Eye (tissue), 1 donor: ENCODE measurements around the gene CBX4.

Source experiments
- DNase-seq: peaks from one replicate; pipeline ENCODE4 v3.0.0-alpha.2; 2015

The CBX4 gene

DNA sequence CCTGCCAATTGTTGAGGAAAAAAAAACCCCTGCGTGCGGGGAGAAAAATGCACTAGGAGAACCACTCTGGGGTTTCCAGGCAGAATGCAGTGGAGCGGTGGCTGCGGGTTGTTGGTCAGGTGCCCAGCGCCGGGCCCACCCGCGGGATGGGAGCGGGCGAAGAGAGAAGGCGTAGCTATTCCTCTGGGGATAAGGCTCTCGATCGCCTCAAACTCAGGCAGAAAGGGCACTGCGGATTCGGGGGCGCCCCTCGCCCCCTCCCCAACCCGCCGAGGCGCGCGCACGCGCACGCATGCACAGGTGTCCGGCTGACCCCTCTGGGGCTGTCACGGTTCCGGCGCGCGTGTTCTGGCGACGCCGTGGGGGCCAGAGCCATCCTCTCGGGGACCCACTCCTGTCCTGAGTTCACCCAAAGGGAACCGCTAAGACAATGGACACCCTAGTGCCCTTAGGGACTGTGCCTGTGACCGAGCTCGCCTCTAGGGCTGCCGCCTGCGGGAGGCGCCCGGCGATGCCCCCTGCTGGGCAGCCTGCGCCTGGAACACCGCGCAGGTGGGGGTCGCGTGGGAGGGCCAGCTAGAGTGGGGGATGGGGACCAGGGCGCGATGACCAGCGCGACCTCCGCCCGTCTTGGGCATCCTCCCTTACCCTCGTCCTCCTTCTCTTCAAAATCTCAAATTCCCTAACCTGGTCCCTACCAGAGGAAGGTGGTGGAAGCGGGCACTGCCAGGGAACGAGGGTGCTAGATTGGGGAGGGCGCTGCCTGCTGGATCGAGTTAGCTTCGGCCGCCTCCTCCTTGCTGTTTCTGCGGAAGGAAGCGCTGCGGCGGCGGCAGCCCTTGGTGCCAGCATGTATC is 28.0 kb downstream of the CBX4 start:
- DNase-seq, result peak; percentile 73

DNA sequence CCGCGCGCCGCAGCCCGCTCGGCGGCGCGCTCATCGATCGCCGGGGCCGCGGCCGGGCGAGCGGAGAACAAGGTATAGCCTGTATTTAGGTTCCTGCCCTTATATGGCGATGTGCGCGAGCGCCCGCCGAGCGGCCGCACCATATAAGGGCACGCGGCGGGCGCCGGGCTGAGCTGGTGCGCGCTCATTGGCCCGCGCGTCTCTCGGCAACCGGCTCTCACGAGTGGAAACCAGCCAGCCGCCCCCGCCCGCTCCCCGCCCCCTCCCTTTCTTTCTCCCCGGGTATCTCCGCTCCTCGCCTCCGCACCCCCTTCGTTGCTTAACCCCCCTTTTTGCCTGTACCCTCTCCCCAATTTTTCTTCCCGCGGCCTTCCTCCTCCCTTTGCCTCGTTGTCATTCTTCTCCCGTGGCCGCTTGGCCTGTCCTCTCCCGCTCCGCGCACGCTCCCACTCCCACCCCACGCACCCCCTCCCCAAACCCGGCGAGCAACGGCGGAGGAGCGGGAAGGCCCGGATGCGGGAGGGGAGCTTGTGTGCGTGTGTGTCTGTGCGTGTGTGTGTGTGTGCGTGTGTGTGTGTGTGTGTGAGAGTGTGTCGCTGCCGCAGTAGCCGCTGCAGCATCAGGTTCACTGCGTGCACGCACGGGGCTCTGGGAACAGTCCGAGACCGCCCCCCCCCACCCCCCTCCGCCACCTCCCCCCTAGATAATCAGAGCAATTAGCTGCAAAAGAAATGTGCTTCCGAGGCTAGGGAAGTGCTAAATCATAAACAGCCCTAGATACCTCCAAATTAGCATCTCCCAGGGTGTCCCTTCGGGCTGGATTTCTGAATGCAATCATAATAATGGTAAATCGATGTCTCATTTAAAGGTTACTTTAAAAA is 28.9 kb downstream of the CBX4 start:
- DNase-seq, result peak; percentile 90

DNA sequence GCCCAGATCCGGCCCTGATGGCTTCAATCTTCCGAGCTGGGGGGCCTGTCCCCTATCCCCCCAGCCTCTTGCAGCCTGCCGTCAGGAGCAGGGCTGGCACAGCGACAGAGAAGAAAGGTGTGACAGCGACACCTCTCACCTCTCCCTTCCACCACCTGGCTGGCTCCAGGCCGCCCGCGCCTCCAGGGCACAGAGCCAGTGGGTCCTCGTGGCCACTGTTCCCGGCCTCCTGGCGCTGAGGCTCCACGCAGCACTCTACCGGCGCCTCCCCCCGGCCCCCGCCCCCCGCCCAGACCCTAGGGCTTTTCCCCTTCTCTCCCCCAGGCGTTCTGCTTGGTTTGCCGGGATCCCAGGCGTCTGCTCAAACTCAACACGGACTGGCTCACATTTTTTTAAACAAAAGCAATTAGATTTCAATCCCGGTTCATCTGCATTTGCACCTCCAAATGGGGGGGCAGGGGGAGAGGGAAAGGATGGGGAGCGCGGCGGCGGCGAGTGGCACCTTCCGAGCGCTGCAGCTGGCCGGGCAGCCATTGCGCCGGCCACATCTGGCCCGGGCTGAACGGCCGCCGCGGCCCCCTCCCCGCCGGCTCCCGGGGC is 29.6 kb downstream of the CBX4 start:
- peak; percentile 57 for DNase-seq

DNA sequence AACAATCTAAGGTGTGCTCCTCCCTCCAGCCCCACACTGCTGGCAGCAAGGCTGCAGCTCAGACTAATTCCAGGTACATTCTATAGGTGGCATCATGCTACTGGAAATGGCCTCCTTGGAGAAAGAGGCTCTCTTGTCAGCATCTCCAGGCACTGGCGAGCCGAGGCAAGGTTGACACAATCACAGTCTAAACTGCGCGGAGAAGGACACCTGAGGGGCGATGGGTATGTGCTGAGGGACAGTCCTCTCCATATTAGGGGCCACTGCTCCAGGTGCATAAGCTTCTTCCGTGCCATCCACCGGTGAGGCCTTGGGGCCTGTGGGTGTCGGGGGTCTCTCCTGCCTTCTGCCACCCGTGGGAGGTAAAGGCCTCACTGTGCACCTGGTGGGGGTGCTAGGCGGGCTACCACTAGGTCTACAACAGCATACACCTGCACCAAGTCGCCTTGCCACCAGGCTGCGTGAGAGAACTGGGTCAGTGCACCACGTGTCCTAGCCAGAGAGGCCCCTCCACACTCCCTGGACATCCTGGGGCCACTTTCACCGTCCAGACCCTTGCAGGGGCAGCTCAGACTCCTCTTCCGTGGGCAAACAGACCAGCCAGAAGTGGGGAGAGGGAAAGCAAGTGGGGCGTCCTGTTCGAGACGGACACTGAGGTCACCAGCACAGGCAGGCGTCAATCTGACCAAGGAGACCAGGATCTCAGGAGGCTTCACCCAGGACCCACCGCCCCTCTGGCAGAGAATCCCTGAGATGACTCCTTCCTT is 30.3 kb downstream of the CBX4 start:
- DNase-seq, result peak; percentile 67

DNA sequence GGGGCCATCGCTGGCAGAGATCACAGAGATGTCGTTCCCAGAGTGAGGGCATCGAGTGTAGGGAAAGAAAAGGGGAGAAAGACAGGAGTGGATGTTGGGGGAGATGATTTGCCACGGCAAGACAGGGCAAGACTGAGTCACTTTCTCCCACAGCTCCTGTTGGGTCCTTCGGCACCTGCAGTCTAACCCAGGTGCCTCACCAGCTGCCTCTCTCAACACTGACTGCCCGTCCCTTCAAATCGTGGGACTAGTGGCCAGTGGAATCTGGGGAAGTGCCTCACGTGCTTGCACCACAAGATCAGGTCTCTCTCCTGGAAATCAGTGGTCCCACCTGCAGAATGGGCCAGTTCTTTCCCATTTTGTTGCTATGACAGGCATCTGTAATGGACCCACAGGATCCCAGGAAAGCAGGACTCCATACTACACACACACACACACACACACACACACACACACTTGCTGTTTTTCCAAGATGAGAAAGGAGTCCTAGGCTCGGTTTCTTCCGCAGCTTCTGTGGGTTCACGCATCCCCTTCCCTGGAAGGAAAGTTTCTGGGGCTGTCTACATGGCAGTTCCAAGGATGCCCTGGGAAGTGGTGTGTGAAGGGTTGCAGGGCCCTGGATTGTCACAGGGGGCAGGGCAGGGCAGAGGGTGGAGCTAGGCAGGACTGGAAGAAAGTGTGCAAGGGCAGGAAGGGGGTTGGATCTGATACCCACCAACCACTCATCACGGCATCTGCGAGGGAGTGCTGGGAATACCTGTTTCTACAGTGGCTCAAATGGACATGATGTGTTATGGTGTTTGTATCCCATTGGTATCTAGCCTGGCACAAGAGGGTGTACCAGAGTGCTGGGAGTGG is 32.1 kb downstream of the CBX4 start:
- DNase-seq, result peak; percentile 15

DNA sequence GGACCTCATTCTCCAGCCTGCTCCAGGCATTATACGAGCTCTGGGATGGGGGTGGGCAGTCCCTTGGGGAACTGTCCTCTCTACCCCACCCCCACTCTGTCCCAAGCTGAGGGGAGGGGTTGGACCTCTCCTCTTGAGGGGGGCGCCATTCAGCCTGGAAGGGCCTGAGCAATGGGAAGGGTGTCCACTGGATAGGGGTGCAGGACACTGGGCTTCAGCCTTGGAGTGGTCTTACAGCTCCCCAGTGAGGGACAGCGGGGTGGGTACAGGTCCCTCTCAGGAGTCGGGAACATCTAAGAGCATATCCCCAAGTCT is 32.8 kb downstream of the CBX4 start:
- DNase-seq, result peak; percentile 3

DNA sequence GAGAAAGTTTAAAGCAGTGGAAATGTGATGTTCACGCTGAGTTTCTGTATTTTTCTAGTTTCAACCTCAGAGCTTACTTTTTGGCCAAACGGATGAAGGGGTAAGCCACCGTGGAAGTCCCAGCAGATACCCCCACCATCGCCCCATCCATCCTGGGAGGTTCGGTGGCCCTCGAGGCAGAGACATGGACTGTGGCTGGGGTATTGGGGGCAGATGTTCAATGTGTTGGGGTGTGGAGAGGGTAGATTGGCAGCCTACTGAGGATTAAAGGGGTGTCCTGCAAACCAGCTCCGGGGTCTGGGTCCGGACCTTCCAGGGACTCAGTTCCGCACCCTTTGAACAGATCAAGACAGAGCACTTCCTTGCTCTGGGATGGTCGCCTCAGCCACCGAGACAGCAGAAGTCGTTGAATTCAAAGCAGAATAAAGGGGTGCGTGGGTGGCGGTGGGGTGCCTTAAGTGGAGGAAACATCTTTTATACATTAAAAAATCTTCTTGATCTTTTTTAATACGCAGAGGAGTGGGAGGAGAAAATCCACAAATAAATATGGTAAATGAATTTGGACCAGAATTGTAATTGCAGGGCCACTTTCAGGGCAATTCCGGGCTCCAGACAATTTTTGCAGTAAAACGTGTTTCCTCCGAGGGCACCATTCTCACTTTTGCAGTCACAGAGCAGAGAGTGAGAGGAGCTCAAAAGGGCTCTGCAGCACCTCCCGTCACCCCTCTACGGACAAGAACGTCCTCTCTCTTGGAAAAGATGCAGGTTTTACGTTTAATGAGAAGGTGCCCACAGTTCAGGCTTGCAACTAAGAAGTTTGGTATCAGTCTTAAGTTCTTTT is 34.2 kb downstream of the CBX4 start:
- DNase-seq, result peak; percentile 31

DNA sequence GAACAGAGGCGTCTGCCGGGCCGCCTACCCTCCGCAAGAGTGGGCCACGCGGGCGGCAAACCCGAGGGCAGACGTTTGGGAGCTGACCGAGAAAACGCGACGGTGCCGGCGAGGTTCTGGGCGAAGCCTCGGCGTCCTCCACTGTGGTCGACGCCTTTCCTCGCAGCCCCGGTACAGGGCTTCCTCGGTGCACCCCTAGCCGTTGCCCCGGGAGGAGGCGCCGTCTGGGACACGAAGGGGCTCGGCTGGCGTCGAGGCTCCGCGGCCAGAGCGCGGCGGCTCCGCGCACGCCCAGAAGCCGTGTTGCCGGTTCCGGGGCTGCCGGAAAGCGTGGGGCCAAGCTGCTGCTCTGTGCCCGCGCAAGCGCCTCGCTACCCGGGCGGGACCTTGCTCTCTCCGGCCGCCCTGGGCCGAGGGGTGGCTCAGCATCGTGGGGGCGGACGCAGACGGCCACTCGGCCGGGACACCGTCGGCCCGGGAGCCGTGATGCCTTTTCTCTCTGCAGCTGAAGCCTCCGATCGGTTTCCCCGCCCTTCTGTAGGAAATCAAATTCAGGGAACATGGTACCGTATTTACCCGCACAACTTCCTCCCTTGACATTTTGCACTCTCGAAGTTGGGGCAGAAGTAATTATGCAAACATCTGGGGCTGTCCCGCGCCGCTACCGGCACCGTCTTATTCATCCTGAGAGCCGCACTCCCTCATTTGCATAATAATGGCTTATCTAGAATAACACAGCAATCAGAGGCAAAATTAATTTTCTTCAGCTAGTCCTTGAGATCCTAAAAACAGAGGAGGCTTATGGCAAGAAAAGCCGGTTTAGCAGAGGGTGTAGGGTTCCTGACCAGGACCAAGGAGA is 35.0 kb downstream of the CBX4 start:
- peak; percentile 72 for DNase-seq

DNA sequence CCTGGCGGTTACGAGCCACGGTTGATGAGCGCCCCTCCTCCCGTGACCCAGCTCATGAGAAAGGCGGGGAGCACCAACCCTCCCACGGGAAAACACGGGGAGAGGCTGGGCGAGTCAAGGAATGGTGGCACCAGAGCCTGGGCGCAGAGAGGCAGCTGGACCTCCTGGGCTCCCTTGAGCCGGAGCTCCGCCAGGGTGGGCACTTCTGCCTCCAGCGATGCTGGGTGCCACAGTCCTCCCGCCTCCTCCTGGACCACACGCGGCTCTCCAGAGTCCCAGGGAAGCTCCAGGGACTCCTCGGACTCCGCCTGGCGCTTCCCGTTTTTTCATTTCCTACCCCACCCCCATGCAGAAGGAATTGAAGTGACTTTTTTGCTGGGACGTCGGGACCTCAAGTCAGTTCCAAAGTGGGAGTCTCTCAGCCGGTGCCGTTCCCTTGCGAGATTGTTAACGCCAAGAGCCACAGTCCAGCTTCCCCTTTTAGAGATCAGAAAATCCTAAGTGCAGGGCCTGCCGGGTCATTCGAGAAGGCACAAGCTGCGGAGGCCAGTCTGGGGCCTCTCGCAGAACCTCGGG is 35.7 kb downstream of the CBX4 start:
- DNase-seq, result peak; percentile 48

DNA sequence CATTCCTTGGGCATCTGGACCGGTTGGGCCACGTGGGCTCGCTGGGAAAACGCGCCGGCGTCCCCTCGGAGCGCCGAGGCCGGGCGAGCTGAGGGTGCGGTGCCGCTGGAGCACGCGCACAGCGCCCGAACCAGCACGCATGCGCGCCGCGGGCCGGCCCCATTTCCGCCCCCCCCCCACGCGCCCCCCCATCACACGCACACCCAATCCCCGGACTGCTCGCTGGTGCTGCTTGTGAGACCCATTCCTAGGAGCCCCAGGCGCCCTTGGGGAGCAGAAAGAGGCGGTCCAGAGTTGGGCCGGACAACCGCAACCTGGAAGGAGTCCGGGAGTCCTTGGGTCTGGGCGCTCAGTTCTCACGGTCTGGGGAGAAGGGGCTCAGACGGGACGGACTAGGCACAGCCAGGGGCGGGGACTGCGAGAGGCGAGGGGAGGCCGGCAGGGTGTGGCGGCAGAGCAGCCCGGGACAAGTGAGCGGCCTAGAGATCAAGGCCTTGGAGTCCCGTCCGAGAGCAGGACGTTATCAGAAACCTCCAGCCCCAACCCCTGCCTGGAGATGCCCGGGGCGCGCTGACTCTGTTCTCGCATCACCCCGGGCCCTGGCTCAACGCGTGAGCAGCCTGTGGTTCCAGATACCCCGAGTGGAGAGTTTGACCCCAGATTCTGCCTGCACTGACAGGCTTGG is 36.4 kb downstream of the CBX4 start:
- peak; percentile 49 for DNase-seq

DNA sequence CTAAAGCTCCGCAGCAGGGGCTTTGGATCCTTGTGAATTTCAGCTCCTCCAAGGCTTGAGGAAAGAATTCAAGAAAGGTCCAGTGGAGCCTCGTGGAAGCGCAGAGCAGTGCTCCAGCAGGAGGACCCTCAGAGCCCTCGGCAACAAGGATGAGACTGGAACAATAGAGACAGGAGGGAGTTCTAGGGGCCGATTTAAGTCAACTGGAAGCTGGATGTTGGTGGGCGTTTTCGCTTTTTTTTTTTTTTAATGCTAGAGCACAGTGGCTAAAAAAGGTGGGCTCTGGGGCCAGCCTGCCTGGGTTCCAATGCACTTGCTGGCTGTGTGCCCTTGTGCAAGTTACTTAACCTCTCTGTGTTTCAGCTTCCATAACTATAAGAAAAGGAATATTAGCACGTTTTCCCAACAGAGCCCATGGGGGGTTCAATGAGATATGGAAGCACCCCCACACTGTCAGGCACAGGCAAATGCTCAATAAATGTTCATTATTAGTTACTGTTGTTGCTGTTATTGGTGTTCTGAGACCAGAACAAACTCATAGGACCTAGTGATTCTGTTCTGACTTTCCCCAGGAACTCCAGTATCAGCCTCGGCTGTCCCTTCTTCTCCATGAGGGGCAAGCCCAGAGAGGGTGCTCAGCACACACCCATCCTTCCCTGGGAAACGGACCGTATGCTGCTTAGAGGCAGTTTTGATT is 37.1 kb downstream of the CBX4 start:
- DNase-seq, result peak; percentile 43

DNA sequence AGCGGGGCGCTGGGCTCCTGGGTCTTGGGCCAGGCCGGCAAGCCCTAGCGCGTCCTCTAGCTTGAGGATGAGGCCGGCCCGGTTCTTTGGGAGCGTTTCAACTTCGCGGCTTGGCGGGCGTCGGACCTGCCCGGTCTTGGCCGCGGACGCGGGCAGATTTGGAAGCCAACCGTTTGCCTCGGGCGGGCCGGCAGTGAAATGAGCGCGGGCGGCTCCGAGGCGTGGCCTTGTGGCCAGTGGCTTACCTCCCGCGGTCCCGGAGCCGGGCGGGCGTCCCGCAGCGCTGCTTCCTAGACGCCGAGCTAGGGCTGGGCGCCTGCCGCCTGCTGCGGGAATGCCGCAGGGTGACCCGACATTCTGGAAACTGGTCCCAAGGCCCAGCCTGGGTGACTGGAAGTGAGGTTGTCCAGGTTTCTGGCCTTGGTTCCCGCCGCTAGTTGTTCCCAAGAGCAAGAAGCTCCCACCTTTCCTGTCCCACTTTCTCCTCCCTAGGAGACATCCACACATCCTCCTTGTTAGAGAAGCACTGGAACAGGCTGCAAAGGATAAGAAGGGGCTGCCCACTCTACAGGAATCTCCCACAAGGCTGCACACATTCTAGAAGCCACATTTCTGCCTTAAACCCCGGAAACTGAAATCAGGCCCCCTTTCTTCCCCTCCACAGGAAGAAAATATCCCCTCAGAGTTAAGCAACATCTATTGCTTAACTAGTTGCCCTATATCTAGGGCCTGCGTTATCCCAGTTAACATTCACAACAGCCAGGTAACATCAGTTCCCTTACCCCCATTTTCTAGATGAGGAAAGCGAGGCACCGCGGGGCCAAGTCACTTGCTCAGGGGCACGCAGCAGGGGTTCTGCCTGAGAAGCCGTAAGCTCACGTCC is 37.8 kb downstream of the CBX4 start:
- peak; percentile 55 for DNase-seq

DNA sequence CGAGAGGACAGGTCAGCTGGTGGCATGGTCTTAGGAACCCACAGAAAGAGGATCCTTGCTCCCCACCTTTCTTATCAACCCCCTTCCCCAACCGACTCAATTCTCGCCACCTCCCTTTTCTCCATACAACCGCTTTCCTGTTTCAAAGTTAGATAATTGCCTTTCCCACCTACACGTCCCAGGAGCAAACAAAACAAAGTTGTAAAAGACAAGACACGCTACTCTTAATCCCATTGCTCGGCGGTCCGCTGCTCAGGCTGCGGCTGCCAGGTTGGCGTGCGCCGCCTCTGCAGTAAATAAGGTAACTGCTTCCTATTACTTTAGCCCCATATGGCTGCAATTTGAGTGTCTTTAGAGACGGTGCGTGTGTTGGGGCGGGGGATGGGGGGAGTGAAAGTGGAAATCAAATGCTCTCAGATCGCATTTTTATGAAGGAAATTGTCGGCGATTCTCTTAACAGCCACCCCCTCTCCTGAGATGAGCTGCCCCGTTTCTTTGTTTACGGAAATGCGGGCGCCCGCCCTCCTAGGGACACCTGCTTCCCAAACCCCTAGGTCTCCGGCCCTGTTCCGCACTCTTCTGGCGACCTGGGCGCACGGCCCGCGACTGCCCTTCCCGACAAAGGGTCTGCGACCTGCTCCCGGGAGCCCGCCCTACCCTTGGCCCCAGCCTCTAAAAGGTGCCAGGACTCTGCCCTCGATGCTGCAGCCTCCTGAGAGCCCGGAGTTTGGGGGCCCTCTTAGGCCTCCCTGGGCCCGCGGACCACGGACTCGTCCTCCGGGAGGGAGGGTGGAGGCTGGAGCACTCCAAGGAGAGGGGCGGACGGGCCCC is 38.7 kb downstream of the CBX4 start:
- peak; percentile 86 for DNase-seq

DNA sequence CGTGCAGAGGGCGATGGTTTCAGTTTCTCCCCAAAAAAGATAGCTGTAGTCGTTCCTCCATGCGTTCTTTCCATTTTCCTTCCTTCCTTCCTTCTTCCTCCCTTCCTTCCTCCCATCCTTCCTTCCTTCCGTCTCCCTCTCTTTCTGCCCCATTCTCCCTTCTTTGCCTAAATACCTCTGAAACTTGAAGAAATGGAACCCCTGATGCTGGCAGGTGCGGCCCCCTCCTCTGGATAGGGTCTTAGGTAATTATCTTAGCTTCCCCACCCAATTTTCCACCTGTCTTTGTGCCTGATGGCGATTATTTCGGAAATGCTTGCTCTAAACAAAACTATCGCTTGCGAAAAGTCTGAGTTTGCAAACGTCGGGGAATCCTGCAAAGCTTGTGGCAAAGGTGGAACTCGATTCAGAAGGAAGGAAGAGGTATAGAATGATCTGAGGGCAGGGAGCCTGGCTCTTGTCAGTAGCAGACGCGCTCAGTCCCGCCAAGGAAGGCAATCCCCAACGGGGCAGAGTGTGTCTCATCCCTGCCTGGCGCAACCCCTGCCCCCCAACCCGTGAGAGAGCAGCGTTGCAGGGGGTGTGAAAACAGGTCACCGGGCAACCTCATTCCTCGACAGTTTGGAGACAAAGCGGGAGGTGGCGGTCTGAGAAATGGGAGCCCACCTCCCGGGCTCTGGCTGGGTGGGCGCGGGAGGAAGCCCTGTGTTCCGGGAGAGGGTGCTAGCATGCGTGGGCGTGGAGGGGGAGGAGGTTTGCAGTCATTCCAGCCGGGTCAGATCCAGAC is 39.5 kb downstream of the CBX4 start:
- peak; percentile 60 for DNase-seq

DNA sequence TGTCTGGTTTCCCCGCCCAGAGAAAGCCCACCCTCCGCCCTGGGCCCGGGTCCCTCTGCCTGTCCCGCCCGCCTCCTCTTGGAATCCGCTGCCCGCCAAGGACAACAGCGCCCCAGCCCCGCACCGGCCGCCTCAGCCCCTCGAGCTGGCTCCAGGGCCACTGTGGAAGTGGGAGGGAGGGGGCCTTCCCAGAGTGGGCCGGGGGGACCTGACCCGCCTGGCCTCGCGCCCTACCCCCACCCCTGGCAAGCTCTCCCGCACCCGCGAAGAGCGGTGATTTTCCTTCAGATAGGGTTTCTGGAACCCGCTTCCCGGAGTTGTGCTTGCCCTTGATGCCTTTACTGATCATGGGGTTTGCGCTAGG is 40.1 kb downstream of the CBX4 start:
- DNase-seq, result peak; percentile 56
